ENCODE results near the gene SGK1.

DNA sequence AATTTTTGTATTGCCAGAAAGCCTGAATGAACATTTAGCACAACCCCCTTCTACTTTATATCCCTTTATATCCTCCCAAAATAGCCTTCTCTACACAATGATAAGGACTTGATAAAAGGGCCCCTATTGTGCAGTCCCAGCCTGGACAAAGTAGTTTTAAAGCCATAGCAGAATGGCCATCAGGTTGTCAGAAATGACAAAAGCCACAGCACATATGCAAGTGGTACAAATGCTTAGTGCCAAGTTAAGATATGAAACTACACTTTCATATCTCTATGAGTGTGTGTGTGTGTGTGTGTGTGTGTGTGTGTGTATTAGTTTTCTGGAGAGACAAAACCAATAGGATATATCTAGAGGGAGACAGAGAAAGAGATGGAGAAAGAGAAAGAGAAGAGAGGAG, 132.6 kb downstream of the SGK1 start:
- no peak for TF ChIP-seq POLR2A (IDR thresholded peaks at IDR 0.05)
- TF ChIP-seq, protein P1, sequence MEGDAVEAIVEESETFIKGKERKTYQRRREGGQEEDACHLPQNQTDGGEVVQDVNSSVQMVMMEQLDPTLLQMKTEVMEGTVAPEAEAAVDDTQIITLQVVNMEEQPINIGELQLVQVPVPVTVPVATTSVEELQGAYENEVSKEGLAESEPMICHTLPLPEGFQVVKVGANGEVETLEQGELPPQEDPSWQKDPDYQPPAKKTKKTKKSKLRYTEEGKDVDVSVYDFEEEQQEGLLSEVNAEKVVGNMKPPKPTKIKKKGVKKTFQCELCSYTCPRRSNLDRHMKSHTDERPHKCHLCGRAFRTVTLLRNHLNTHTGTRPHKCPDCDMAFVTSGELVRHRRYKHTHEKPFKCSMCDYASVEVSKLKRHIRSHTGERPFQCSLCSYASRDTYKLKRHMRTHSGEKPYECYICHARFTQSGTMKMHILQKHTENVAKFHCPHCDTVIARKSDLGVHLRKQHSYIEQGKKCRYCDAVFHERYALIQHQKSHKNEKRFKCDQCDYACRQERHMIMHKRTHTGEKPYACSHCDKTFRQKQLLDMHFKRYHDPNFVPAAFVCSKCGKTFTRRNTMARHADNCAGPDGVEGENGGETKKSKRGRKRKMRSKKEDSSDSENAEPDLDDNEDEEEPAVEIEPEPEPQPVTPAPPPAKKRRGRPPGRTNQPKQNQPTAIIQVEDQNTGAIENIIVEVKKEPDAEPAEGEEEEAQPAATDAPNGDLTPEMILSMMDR (IDR thresholded peaks at IDR 0.05): no peak

Data from testis (tissue), 2 donors.